HG02943 (cell line): Measurements from ENCODE around the gene SAMD11.

Source experiments
- ATAC-seq: cut with Tn5 transposase; IDR thresholded peaks from one replicate; pipeline ENCODE4 v1.9.1; 2021; ENCODE audit warnings: mild to moderate bottlenecking, low read depth, moderate library complexity; ENCODE audit not compliant: unreplicated experiment

SAMD11 gene

DNA sequence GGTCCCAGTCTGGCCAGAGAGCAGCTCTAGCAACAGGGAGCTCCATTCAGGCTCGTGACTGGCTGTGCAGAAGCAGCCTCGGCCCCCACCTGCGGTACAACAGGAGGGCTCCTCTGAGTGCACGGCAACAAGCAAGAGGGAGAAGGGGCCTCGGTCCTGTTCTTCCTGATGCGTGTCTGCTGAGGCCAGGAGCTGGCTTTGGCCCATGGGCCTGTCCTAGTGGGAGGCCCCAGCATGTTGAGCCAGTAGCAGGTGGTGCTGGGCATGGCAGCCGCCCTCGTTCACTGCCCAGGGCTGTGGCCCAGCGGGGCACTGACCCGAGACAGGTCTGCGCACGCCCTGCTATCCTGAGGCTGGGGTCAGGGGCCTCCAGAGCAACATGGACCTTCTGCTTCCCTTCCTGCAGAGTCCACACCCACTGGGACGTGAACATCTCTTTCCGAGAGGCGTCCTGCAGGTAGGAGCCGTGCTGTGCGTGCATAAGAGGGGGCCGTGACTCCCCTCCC is 7.0 kb downstream of the SAMD11 start:
- no peak for ATAC-seq

DNA sequence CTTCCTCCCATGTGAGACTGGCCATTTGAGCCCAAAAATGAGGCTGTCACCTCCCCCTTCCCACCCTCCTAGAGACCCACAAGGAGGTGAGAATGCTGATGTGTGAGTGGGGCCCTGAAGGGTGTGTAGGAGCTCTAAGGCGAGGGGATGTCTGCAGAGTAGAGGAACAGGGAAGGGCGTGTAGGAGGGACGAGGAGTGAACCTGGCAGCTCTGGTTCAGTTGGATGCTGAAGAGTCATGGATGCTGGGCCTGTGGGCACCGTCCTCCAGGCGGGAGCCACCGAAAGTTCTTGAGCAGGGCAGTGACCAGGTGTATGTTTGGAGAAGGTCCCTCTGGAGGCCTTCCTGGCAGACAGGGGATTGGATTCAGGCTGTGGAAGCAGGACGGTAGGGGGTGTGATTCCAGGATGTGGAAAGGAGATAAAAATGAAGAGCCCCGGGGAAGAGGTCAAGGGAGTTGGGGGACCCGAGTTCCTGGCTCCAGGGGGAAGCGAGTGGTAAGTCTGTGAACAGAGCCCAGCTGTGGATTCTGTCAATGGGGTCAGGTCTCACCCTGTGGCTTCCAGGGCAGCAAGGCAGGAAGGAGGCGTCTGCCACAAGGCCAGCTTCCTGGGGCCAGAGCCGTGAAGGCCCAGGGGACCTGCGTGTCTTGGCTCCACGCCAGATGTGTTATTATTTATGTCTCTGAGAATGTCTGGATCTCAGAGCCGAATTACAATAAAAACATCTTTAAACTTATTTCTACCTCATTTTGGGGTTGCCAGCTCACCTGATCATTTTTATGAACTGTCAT is 7.9 kb downstream of the SAMD11 start:
- ATAC-seq, result no peak

DNA sequence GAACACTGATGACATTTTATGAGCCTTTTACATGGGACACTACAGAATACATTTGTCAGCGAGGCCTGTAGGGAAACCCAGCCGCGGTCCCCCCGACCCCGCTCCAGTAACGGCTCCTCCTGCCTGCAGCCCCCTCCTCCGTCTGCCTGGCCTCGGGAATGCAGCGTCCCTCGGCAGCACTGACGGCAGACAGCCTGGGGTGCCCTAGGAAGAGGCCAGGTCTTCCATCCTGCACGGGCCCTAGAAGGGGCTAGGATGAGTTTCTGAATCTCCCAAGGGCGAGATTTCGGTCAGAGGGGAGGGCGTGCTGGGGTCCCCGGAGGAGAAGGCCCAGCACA is 8.4 kb downstream of the SAMD11 start:
- ATAC-seq, result no peak

GRCh38 chr1:932776-933602 is 9.3 kb downstream of the SAMD11 start:
- ATAC-seq, result no peak

DNA sequence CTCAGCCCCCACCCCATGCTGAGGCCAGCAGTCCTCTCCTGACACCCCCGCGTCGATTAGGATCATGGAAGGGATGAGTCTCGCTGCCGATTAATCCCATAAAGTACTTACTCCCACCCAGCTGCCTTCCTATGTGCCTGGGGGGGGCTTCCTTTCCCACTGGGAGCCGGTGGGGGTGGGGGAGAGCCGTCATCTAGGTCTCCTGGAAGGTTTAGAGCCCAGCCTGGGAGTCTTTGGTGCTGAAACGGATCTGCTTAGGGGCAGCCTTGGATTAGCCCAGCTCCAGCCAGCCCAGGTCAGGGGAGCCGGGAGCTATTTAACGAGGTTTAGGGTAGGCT is 9.8 kb downstream of the SAMD11 start:
- ATAC-seq, result no peak

DNA sequence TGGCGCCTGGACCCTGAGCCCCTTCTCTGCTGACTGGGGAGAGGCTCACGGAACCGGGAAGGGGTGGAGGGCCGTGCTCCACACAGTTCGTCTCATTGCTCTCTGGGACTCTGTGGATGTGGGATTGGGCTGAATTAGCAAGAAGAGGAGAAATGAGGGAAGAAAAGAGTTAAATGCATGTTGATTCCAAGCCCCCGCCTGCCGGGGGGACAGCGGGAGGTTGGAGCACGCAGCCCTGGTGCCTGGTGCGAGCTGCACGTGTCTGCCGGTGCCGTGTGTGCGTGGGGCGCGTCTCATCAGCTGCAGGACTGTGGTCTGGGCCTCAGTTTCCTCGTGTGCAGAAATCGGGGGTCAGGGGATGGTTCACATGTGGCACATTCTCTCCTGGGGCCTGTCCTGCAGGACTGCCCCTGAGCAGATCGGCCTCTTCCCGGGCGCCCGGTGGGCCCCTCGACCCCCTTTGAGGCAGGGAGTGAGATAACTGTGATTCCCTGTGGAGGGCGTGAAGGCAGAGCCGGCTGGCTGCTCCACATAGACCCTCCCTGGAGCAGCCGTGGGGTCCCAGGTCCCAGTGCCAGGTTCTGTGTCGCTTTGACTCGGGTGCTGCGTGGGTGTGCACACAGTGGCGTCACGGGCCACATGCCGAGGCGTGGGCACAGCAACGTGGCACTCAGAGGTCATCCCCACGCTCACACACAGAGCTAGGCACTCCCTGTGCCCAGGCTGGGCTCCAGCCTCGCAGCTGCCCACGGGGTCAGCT is 11.4 kb downstream of the SAMD11 start:
- ATAC-seq, result no peak

DNA sequence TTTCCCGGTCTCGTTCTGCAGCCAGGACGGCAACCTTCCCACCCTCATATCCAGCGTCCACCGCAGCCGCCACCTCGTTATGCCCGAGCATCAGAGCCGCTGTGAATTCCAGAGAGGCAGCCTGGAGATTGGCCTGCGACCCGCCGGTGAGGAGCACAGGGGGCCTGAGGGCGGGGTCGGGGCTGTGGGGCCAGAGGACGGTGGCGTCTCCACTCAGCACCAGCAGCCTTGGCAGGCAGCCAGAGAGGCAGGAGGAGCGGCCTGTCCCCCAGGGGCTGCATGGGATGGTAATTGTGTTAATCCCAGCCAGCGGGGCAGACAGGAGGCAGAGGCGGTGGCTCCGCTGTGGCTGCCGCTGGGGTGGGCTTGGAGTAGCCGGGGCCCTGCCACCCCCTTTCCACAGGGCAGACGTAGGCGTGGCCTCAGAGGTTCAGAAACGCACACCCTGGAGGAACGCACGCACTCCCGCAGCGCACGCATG is 12.1 kb downstream of the SAMD11 start:
- no peak for ATAC-seq

DNA sequence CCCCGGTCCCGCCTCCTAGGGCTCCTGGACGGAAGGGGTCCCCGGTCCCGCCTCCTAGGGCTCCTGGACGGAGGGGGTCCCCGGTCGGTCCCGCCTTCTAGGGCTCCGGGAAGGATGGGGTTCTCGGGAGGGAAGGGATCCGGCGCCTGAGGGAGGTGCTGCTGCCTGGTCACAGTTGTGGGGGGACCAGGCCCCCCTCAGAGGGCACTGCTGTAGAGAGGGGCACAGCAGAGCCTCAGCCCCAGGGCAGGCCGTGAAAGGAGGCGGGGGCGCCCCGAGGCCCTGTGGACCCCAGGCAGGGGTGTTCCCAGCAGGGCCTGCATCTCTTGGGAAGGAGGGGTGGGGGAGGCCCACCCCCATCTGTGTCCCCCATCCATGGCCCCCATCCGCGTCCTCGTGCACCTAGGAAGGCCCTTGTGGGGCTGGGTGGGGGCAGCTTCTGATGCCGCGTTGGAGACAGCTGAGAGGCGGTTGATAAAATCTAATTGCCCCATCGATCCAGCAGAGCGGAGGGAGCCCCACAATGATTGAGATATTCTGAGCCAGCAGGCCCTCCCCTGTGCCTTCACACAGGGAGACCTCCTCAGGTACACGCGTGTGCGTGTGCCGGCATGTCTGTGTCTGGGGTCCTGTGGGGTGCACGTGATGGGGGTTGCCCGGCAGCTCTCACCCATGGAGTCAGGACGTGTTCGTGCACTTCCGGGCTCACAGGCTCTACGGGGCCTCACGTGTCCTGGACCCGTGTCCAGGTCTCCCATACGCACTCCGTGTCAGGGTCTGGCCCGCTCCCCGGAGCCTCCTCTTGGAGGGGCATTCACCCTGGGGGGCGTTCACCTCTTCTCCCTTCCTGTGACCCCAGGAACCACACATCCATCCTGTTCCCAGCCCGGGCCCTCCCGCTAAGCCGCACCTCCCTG is 12.9 kb downstream of the SAMD11 start:
- no peak for ATAC-seq

- no peak for ATAC-seq
Observed at GRCh38 chr1:937521-937920, 13.8 kb downstream of the SAMD11 start.

DNA sequence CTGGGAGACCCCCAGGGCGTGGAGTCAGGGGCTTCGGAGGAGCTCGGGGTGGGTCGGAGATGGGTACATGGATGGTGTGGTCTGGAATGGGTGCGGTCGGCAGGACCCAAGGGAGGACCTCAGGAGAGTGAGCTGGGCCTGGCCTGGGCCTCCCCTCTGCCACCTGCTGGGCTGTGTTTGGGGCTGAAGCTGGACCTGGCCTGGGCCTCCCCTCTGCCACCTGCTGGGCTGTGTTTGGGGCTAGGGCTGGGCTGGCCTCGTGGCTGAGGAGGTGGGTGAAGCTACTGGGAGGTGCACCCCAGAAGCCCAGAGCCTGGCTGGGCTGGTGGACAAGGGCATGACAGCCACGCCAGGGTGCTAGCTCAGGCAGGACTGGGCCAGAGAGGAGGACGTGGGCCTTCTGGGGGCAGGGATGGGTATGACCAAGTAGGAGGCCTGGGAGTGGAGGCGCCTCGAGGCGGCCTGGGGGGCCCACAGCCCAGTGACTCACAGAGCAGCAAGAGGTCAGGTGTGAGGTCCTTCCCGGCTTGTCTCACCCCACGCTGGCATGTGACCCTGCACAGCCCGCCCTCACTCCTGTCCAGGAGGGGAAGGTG is 14.5 kb downstream of the SAMD11 start:
- no peak for ATAC-seq

- no peak for ATAC-seq
Observed at GRCh38 chr1:938711-939489, 15.2 kb downstream of the SAMD11 start.

DNA sequence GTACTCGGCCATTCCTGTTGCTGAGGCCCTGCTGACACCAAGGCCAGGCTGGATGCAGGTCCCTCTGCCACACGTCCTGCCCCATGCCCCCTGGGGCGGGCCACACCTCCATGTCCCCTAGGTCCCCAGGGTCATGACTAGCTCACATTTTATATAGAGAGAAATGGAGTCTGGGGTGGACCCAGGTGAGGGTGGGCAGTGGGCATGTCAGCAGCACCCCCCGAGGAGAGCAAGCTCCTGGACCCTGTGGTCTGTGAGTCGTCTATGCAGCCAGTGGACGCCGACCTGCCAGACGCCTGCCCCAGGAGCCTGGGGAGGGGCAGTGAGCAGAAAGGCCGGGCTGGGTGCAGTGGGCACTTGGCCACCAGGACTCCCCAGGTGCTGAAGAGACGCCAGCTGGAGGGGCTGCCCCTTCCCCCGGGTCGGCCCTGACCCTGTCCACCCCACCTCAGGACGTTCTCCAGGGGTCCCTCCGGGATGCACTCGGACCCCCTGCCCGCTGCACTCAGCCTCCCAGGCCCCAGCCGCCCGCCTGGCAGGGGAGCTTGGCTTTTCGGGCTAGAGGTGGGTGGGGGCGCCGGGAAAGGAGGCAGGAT is 15.9 kb downstream of the SAMD11 start:
- ATAC-seq, result no peak

DNA sequence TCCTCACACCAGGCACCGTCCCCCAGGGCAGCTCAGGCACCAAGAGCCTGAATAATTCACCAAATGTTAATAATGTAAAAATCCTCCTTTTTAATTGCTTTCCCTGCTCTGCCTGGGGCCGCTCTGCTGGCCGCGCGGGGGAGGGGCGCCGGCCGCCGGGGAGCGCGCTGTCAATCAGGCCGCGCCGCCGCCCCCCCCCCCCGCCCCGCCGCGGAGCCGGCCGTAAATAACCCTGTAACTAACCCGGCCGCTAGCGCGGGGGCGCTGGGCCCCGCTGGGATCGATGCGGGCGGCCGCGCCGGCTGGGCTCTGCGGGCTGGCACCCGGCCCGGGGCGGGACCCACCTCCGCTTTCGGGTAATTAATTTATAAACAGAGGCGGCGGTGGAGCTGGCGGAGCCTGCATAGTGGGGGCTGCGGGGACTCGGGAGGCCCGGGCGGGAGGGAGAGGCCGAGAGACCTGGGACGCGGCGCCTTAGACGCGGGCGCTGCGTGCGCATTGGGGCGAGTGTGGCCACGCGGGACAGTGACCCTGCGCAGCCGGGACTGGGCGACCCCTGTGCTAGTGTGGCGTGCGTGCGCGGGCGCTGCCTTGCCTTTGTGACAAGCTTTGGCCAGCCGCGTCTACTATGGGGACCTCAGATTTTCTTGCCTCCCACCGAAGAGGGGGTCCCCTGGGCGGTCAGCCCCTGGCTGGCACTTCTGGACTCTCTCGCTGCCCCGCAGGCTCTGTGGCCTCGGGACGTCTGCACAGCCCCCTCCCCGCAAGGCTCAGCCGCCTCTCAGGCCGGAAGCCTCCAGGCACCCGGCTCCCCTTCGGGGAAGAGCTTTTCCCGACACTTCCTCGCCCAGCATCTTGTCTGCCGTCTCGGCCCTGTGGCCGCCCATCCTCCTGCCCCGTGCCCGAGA is 16.6 kb downstream of the SAMD11 start:
- no peak for ATAC-seq

DNA sequence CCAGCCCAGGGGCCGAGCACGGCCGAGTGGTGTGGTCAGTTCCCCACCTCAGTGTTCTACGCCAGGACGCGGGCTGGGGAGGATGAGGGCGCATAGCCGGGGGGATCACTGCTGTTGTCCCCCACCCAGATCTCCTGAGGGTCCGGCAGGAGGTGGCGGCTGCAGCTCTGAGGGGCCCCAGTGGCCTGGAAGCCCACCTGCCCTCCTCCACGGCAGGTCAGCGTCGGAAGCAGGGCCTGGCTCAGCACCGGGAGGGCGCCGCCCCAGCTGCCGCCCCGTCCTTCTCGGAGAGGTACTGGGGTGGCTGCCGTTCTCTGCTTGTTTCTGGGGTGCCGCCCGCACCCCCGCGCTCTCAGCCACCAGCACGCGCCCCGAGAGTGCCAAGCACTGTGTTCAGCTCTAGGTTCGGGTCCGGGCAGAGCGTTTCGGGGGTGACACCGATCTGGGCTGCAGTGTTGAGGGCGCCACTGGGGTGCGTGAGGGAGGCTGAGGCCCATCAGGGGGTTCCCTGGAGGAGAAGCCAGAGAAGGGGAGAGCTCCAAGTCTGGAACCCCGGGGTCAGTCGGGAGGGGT is 17.4 kb downstream of the SAMD11 start:
- no peak for ATAC-seq

DNA sequence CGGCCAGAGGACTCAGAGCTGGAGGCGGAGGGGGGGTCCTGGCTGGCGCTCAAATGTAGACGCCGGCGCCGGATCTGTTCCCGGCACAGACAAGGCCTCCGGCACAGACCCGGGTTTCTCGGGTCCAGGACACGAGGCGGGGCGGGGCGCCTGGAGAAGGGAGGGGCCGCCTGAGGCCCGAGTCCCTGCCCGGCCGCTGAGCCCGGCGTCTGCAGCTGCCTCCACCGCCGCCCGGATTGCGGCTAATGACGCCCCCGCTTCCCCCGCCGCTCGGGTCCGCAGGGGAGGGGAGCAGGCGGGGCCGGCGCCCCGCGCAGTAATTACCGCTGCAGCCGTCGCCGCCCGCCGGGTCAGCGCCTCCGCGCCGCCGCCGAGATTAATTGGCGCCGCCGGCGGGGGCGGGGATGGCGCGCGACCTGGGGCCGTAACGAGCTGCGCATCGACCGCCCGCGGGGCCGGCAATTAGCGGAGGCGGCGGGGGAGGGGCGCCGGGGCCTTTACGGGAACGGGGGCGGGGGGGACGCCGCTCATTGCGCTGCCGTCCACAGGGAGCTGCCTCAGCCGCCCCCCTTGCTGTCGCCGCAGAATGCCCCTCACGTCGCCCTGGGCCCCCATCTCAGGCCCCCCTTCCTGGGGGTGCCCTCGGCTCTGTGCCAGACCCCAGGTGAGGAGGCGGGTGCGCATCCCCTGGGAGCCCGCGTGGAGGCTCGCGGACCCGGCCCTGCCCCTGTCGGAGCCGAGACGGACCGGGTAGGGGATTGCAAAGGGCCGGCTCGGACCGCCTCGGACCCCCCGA is 18.1 kb downstream of the SAMD11 start:
- ATAC-seq, result no peak

- no peak for ATAC-seq
Observed at GRCh38 chr1:942411-942821, 18.7 kb downstream of the SAMD11 start.
